Neuronal stem cell (in vitro differentiated cells): ENCODE measurements around the gene MRNIP.
A peak's percentile ranks its signal among the peaks of the same experiment; 100 is the strongest.

ENCODE experiments used
- DNase-seq: peaks from one replicate; pipeline ENCODE4 v3.0.0-alpha.2; 2013; ENCODE audit warnings: low spot score
- H2AFZ ChIP-seq: one replicate; pipeline ENCODE4 v1.6.1; 2013; ENCODE audit warnings: mild to moderate bottlenecking, low read length, inconsistent platforms
- H2AK5ac ChIP-seq: 2 replicates; pipeline ENCODE4 v1.6.1; 2013; ENCODE audit warnings: low read depth, mild to moderate bottlenecking, inconsistent platforms, low read length, moderate library complexity, mixed read lengths
- H2BK120ac ChIP-seq: 2 replicates; pipeline ENCODE4 v1.6.1; 2013; ENCODE audit warnings: low read depth, mild to moderate bottlenecking, inconsistent platforms, low read length, moderate library complexity, mixed read lengths
- H2BK12ac ChIP-seq: one replicate; pipeline ENCODE4 v1.6.1; 2013; ENCODE audit warnings: low read length, inconsistent platforms
- H2BK15ac ChIP-seq: 2 replicates; pipeline ENCODE4 v1.6.1; 2013; ENCODE audit warnings: mild to moderate bottlenecking, low read length, inconsistent platforms, mixed read lengths
- H2BK5ac ChIP-seq: one replicate; pipeline ENCODE4 v1.6.1; 2013; ENCODE audit warnings: inconsistent platforms, mild to moderate bottlenecking, low read length, moderate library complexity
- H3K14ac ChIP-seq: one replicate; pipeline ENCODE4 v1.6.1; 2013; ENCODE audit warnings: low read length, inconsistent platforms
- H3K18ac ChIP-seq: 2 replicates; pipeline ENCODE4 v1.6.1; 2013; ENCODE audit warnings: low read length, inconsistent platforms
- H3K23ac ChIP-seq: 2 replicates; pipeline ENCODE4 v1.6.1; 2013; ENCODE audit warnings: low read depth, mild to moderate bottlenecking, mixed read lengths, low read length, inconsistent platforms; ENCODE audit not compliant: poor library complexity
- H3K27ac ChIP-seq: replicated peaks from 3 replicates; pipeline ENCODE4 v1.5.1; 2013; ENCODE audit warnings: low read length, inconsistent platforms
- H3K27me3 ChIP-seq, 3 experiments: 2 replicates each; pipeline ENCODE4 v1.6.1; 2013; ENCODE audit warnings: low read length in 3 of 3, mild to moderate bottlenecking in 2 of 3, inconsistent platforms in 1 of 3, low read depth in 1 of 3, mixed read lengths in 1 of 3, moderate library complexity in 1 of 3; ENCODE audit not compliant: control insufficient read depth in 3 of 3, insufficient read depth in 3 of 3
- H3K36me3 ChIP-seq, 2 donors: replicated peaks in 1 of 2; 2 replicates each; pipeline ENCODE4 v1.6.1; 2013; ENCODE audit warnings: low read length in 2 of 2; ENCODE audit not compliant: control insufficient read depth in 2 of 2, insufficient read depth in 2 of 2
- H3K4ac ChIP-seq: 2 replicates; pipeline ENCODE4 v1.6.1; 2013; ENCODE audit warnings: inconsistent platforms, mild to moderate bottlenecking, low read length, moderate library complexity
- H3K4me1 ChIP-seq, 2 donors: 1 replicate in 1 of 2; 2 replicates in 1 of 2; pipeline ENCODE4 v1.6.1; 2013; ENCODE audit warnings: low read length in 2 of 2, low read depth in 1 of 2; ENCODE audit not compliant: control insufficient read depth in 2 of 2, insufficient read depth in 1 of 2
- H3K4me2 ChIP-seq: one replicate; pipeline ENCODE4 v1.6.1; 2013; ENCODE audit warnings: mild to moderate bottlenecking, low read length, inconsistent platforms; ENCODE audit not compliant: insufficient read depth, poor library complexity, severe bottlenecking
- H3K4me3 ChIP-seq, 2 donors: 2 replicates each; pipeline ENCODE4 v1.5.1; 2013; ENCODE audit warnings: low read length in 2 of 2, mild to moderate bottlenecking in 2 of 2, inconsistent platforms in 1 of 2, moderate library complexity in 1 of 2
- H3K79me1 ChIP-seq: one replicate; pipeline ENCODE4 v1.6.1; 2013; ENCODE audit warnings: low read depth, mild to moderate bottlenecking, inconsistent platforms, low read length, moderate library complexity
- H3K9ac ChIP-seq: one replicate; pipeline ENCODE4 v1.6.1; 2013; ENCODE audit warnings: mild to moderate bottlenecking, low read depth, low read length, inconsistent platforms; ENCODE audit not compliant: poor library complexity
- H3K9me3 ChIP-seq, 2 donors: replicated peaks in 1 of 2; 2 replicates each; pipeline versions ENCODE3 to v1.6.1; 2013; ENCODE audit warnings: low read length in 2 of 2, mild to moderate bottlenecking in 2 of 2, inconsistent platforms in 1 of 2, low read depth in 1 of 2, mixed read lengths in 1 of 2, moderate library complexity in 1 of 2; ENCODE audit not compliant: control insufficient read depth in 2 of 2, insufficient read depth in 1 of 2
- H4K8ac ChIP-seq: one replicate; pipeline ENCODE4 v1.6.1; 2013; ENCODE audit warnings: low read depth, mild to moderate bottlenecking, inconsistent platforms, low read length, moderate library complexity
- H4K91ac ChIP-seq: one replicate; pipeline ENCODE4 v1.6.1; 2013; ENCODE audit warnings: low read length, low read depth, mild to moderate bottlenecking, inconsistent platforms; ENCODE audit not compliant: poor library complexity
- WGBS, 2 donors: extraction: QIAGEN DNeasy Blood & Tissue Kit; methylation state at CpG; one replicate each; pipeline ENCODE4 v1.1.7; 2013; ENCODE audit warnings: missing lambda C conversion rate in 2 of 2, mixed read lengths in 1 of 2; ENCODE audit not compliant: insufficient read length in 2 of 2, insufficient replicate concordance in 1 of 2; ENCODE audit errors: extremely low coverage in 2 of 2; 5-methylcytosine and 5-hydroxymethylcytosine counted together

Gene MRNIP

DNA sequence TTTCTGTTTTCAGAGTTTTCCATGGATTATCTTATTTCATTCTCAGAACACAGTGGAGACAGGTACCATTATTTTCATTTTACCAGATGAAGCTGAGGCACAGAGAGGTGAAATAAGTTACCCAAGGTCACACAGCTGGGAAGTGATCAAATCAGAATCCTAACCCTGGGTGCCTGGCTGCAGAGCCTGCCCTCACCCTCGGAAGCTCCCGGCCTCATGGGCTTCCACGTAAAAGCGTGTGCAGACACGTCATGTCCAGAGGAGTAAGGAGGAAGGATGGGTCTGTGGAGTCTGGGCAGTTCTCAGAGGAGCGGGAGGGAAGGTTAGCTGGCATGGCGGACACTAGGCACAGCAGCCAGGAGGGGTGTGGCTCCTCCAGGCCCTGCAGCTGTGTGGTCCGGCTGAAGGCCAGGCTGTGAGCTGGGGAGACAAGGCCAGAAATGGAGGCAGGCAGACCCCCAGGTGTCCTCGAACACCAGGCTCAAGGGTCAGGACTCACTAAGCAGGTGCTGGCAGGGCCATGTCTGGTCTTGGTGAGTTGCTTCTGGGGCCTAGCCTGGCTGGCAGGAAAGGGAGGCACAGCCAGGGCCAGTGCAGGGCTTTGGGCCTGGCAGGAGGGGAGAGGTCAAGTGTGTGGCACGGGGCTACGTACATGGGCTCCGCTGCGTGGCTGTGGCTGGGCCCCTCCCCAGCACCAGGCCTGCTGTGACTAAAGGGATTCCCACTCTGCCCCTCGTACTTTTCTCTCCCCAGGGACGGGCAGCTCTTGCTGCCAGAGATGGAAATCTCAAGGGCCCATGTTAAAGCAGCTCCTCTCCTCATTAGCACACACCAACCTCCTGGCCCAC lies 43.5 kb upstream of the MRNIP start:
- Histone ChIP-seq H3K36me3 (peaks cover 31 to 83% of the 10 kb centered on the region in 2 donors), H3K79me1 (peaks cover 10% of the 10 kb centered on the region), H3K14ac (peak overlapping the region; percentile 75), H3K4ac (no peak overlapping the region), H3K4me1 (peaks cover 6 to 7% of the 10 kb centered on the region in 2 donors), H3K23ac (peak overlapping the region; percentile 10), H3K9me3 (no peaks in the 10 kb centered on the region), H2BK5ac (no peak overlapping the region), H2BK120ac (no peak overlapping the region), H3K4me2 (no peak overlapping the region), H3K4me3 (peak overlapping the region in 1 of 2 donors; percentile 37), H2AFZ (no peak overlapping the region), H2BK12ac (peak overlapping the region; percentile 7), H3K18ac (no peak overlapping the region), H4K8ac (no peak overlapping the region), H2BK15ac (no peak overlapping the region), H4K91ac (no peak overlapping the region), H3K9ac (peak overlapping the region; percentile 6), H3K27ac (no peak overlapping the region), H2AK5ac (no peak overlapping the region), H3K27me3 (no peaks in the 10 kb centered on the region)
- no peak for DNase-seq
- no CpG with 5 or more reads among the region's 15 CpGs for WGBS, 2 donors

DNA sequence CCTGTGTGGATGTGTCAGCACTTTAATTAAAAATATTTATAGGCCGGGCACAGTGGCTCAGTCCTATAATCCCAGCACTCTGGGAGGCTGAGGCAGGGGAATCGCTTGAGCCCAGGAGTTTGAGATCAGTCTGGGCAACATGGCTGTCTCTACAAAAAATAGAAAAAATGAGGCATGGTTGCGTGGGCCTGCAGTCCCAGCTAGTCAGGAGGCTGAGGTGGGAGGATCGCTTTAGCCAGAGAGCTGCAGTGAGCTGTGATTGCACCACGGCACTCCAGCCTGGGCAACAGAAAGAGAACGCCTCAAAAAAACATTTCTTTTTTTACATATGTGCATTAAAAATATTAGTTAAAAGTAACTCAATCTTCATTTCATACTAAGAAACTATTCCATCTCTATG lies 42.8 kb upstream of the MRNIP start:
- Histone ChIP-seq H3K27ac (no peak overlapping the region), H2BK15ac (no peak overlapping the region), H3K27me3 (no peaks in the 10 kb centered on the region), H3K4me3 (no peak overlapping the region), H3K9ac (no peak overlapping the region), H2BK12ac (no peak overlapping the region), H4K8ac (no peak overlapping the region), H3K4me1 (peaks cover 0 to under 1% of the 10 kb centered on the region in 2 donors), H3K18ac (no peak overlapping the region), H2AK5ac (no peak overlapping the region), H3K14ac (no peak overlapping the region), H3K23ac (no peak overlapping the region), H3K36me3 (peaks cover 31 to 85% of the 10 kb centered on the region in 2 donors), H2BK5ac (no peak overlapping the region), H3K79me1 (peaks cover 4% of the 10 kb centered on the region), H3K4me2 (no peak overlapping the region), H4K91ac (no peak overlapping the region), H2BK120ac (no peak overlapping the region), H3K4ac (no peak overlapping the region), H2AFZ (no peak overlapping the region), H3K9me3 (no peaks in the 10 kb centered on the region)
- WGBS, 2 donors: no CpG with 5 or more reads among the region's 6 CpGs
- no peak for DNase-seq

DNA sequence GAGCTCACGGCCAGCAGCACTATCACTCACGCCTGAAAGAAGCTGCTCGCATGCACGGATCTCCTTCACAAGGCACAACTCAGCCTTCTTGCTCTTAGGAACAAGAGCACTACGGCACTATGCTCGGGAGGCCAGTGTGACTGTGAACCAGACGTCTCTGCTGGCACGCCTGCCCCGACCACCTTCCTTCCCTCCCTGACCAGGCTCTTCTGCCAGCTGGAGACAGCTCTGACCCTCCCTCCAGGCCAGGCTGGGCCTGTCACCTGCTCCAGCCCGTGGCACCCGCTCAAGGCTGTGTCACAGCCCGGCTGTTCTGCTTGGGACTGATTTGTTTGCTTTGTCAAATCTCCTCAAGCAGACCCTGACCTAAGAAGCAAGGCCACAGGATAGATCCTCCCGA lies 42.1 kb upstream of the MRNIP start:
- Histone ChIP-seq H2BK12ac (no peak overlapping the region), H3K14ac (no peak overlapping the region), H2BK120ac (no peak overlapping the region), H2BK5ac (peak overlapping the region; percentile 57), H3K9me3 (no peaks in the 10 kb centered on the region), H3K4ac (no peak overlapping the region), H3K9ac (peak overlapping the region; percentile 53), H3K4me3 (no peak overlapping the region), H3K4me1 (no peaks in the 10 kb centered on the region), H3K18ac (no peak overlapping the region), H2AFZ (no peak overlapping the region), H3K23ac (peak overlapping the region; percentile 83), H2AK5ac (no peak overlapping the region), H3K4me2 (no peak overlapping the region), H3K27ac (no peak overlapping the region), H3K36me3 (peaks cover 32 to 85% of the 10 kb centered on the region in 2 donors), H3K79me1 (peaks cover 2% of the 10 kb centered on the region), H4K91ac (no peak overlapping the region), H2BK15ac (no peak overlapping the region), H4K8ac (no peak overlapping the region), H3K27me3 (no peaks in the 10 kb centered on the region)
- no peak for DNase-seq
- no CpG with 5 or more reads among the region's 13 CpGs for WGBS, 2 donors

GRCh38 chr5:179900206-179900605 lies 41.6 kb upstream of the MRNIP start:
- Histone ChIP-seq H3K36me3 (peaks cover 36 to 87% of the 10 kb centered on the region in 2 donors), H3K79me1 (peaks cover 2% of the 10 kb centered on the region), H3K4me1 (no peaks in the 10 kb centered on the region), H3K4me3 (no peak overlapping the region), H3K27me3 (no peaks in the 10 kb centered on the region), H4K91ac (no peak overlapping the region), H3K14ac (no peak overlapping the region), H2BK5ac (no peak overlapping the region), H3K9me3 (no peaks in the 10 kb centered on the region), H2AFZ (no peak overlapping the region), H3K4me2 (no peak overlapping the region), H3K9ac (no peak overlapping the region), H3K27ac (no peak overlapping the region), H3K4ac (no peak overlapping the region), H4K8ac (no peak overlapping the region), H2BK12ac (no peak overlapping the region), H2AK5ac (no peak overlapping the region), H2BK120ac (no peak overlapping the region), H2BK15ac (no peak overlapping the region), H3K18ac (no peak overlapping the region), H3K23ac (no peak overlapping the region)
- WGBS, 2 donors: no CpG with 5 or more reads among the region's 9 CpGs
- DNase-seq: no peak
